Mesothelial cell of epicardium (in vitro differentiated cells): ENCODE results near the gene L1CAM. TPM values are rescaled to one million over a fixed set of nuclear protein-coding genes. Genes with fewer than 3 reads are reported as not detected.

Experiments used
- DNase-seq, 2 experiments: peaks; one replicate each; pipeline ENCODE4 v3.0.0; 2021; ENCODE audit warnings: low spot score in 2 of 2; ENCODE audit not compliant: unreplicated experiment in 2 of 2
- H3K27ac Mint-ChIP-seq: 2 replicates; pipeline ENCODE4 v1.8.0; 2021; ENCODE audit warnings: mixed read lengths
- H3K27me3 Mint-ChIP-seq: 2 replicates; pipeline ENCODE4 v1.8.0; 2021; ENCODE audit warnings: low read depth, mixed read lengths
- H3K36me3 Mint-ChIP-seq: 2 replicates; pipeline ENCODE4 v1.8.0; 2021; ENCODE audit warnings: mixed read lengths
- H3K4me1 Mint-ChIP-seq: 2 replicates; pipeline ENCODE4 v1.8.0; 2021; ENCODE audit warnings: mixed read lengths
- H3K4me3 Mint-ChIP-seq: 2 replicates; pipeline ENCODE4 v1.8.0; 2021; ENCODE audit warnings: mild to moderate bottlenecking, moderate library complexity, mixed read lengths
- H3K9me3 Mint-ChIP-seq: 2 replicates; pipeline ENCODE4 v1.8.0; 2021; ENCODE audit warnings: mixed read lengths
- total RNA-seq: library from RNA; stranded (reverse); gene quantifications from 3 replicates; pipeline ENCODE4 v1.2.1, GENCODE V29; 2021
- TF ChIP-seq, protein P1 (sequence below): fragments of 200-600 bp; sonication (generic); IDR thresholded peaks from one replicate; pipeline ENCODE4 v1.5.0; 2021; ENCODE audit warnings: antibody characterized with exemption; ENCODE audit not compliant: unreplicated experiment

Gene L1CAM
- total RNA-seq, 1 donor from 2014 or later: 2.1 TPM

DNA sequence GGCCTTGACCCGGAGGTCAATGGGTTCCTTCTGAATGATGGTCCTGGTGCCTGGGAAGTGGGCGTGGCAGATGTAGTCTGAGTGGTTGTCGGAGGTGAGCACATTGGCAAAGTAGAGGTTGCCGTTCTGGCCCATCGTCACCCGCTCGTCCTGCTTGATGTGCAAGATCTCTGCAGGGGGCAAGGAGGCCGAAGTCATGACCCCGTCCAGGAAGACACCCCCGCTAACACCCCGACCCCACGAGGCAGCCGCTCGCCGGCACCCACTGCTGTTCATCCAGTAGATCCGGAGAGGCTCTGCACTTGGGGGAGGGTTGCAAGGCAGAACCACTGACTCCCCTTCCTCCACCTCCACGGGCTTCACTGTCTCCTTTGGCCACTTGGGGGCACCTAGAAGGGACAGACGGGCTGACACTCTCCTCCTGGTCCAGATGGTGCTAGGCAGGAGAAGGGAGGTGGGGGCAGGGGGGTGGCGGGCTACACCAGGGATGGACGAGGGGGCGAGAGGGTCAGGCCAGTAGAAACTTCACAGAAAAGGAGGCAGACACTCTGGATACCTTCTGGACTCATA, 15.1 kb downstream of the L1CAM start:
- Mint-ChIP-seq H3K4me1 (no peaks in the 10 kb centered on the region), H3K4me3 (no peak overlapping the region)
- TF ChIP-seq, protein P1, sequence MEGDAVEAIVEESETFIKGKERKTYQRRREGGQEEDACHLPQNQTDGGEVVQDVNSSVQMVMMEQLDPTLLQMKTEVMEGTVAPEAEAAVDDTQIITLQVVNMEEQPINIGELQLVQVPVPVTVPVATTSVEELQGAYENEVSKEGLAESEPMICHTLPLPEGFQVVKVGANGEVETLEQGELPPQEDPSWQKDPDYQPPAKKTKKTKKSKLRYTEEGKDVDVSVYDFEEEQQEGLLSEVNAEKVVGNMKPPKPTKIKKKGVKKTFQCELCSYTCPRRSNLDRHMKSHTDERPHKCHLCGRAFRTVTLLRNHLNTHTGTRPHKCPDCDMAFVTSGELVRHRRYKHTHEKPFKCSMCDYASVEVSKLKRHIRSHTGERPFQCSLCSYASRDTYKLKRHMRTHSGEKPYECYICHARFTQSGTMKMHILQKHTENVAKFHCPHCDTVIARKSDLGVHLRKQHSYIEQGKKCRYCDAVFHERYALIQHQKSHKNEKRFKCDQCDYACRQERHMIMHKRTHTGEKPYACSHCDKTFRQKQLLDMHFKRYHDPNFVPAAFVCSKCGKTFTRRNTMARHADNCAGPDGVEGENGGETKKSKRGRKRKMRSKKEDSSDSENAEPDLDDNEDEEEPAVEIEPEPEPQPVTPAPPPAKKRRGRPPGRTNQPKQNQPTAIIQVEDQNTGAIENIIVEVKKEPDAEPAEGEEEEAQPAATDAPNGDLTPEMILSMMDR: no peak

DNA sequence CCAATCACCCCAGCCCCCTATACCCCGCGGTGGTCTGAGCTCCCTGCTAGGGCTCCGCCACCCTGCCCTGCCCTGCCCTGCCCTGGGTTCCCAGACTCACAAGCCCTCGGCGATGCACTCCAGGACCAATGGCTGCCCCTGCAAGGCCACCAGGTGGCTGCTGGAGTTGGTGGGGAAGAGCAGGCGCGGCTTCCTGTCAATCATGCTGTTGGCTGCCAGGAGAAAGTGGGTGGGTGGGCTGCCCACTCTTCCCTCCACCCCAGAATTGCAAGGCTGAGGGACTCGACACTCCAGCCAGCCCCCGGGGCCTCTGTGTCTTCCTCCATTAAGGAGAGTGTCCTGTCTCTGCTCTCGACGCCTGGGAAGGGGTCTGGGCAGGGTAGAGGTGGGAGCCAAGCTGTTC, 15.7 kb downstream of the L1CAM start:
- Mint-ChIP-seq H3K4me3 (no peak overlapping the region), H3K9me3 (peaks cover 10% of the 10 kb centered on the region), H3K27me3 (peaks cover 3% of the 10 kb centered on the region), H3K36me3 (peaks cover 2% of the 10 kb centered on the region), H3K4me1 (no peaks in the 10 kb centered on the region), H3K27ac (no peak overlapping the region)
- no peak for DNase-seq
- TF ChIP-seq, protein P1: no peak

More for the DNA sequence above, 15.1 kb downstream of the L1CAM start:
- H3K36me3 Mint-ChIP-seq: peaks cover 2% of the 10 kb centered on the region
- H3K27ac Mint-ChIP-seq: no peak overlapping the region
- no peak for DNase-seq
- H3K27me3 Mint-ChIP-seq: peaks cover 3% of the 10 kb centered on the region
- H3K9me3 Mint-ChIP-seq: peaks cover 6% of the 10 kb centered on the region

DNA sequence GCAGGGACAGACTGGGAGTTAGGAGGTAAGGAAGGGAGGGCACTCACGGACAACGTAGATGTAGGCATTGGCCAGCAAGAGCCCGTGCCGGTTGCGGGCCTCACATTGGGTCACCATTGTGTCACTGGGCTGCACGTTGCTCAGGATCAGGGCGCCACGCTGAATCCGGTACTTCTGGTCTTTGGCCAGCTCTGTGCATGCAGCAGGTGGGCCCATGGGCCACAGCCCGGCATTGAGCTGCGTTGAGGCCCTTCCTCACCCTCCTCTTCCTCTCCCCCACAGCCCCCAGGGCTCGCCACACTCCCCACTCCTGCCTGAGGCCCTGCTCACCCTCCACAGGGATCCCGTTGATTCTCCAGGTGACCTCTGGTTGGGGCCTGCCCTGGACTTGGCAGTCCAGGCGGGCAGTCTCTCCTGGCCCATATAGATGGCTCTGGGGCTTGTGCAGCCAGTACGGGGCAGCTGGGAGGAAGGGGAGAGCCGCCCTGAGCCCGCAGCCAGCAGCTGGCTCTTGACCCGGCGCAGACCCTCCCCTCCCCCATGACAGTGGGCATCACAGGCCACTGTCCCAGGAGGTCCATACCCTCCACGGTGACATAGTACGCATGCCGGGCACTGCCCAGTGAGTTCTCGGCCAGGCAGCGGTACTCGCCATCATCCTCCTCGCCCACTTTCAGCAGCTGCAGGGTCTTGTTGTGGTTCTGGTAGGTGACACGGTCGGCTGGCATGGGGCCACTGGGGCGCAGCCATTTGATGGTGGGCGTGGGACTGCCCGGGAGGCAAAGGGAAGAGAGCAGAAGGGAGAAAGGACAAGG, 16.3 kb downstream of the L1CAM start:
- H3K27ac Mint-ChIP-seq: no peak overlapping the region
- TF ChIP-seq, protein P1: no peak
- H3K9me3 Mint-ChIP-seq: peaks cover 7% of the 10 kb centered on the region
- no peaks in the 10 kb centered on the region for H3K4me1 Mint-ChIP-seq
- no peak overlapping the region for H3K4me3 Mint-ChIP-seq
- no peak for DNase-seq
- H3K27me3 Mint-ChIP-seq: peaks cover 3% of the 10 kb centered on the region
- H3K36me3 Mint-ChIP-seq: peaks cover under 1% of the 10 kb centered on the region

DNA sequence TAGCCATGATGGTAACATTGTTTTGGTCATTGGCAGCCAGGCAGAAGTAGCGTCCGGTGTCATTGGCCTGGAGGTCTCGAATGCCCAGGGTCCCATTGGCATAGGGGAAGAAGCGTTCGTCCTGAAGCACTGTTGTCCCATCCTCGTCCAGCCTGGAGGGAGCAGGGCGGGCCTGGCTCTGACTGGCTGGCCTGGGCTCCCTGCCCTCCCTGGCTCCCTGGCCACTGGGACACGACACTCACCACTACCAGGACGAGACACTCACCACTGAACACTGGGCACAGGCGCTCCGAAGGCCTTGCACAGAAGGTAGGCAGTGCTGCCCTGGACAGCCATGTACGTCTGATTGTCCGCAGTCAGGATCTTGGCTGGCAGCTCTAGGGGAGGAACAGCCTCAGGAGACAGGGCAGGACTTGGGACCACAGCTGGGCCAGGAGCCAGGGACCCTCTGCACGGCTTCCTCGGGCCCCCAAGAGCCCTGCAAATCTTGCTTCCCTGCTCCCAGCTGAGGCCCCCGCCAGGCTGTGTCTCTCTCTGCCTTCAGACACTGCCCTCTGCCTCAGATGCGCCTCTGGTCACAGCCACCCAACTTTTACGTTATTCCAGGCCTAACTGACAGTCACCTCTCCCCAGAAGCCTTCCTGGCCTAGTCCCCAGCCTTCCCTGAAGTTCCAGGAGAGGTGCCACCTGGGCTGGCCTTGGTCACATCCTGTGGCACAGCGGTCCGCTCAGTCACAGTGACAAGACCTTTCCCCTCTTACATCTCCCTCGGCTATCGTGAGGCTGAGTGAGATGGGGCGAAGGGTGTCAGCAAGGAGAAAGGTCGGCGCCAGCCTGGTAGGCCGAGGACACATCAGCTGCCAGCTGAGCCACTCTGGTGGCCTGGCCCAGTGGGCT, 17.1 kb downstream of the L1CAM start:
- Mint-ChIP-seq H3K4me3 (no peak overlapping the region), H3K9me3 (peaks cover 5% of the 10 kb centered on the region), H3K36me3 (no peaks in the 10 kb centered on the region), H3K4me1 (no peaks in the 10 kb centered on the region), H3K27me3 (peaks cover 2% of the 10 kb centered on the region), H3K27ac (no peak overlapping the region)
- DNase-seq: no peak
- TF ChIP-seq, protein P1: no peak

DNA sequence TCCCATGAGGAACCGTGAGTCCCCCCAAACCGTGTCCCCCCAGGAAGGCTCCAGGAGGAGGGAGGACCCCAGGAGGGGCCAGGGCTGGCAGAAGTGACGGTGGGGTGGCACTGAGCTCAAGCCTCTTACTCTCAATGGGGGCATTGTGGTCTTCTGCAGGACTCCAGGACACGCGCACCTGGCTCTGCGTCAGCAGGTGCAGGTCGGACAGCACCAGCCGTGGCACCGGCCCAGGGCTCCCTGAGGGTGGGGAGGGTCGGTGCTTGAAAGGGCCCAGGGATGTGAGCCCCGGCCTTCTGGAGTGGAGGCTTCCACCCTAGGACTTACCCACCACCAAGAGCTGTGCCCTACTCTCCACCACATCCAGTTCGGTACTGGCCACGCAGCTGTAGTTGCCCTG, 18.3 kb downstream of the L1CAM start:
- H3K36me3 Mint-ChIP-seq: no peaks in the 10 kb centered on the region
- no peak overlapping the region for H3K4me3 Mint-ChIP-seq
- peaks cover 5% of the 10 kb centered on the region for H3K9me3 Mint-ChIP-seq
- no peak overlapping the region for H3K27ac Mint-ChIP-seq
- no peak for DNase-seq
- TF ChIP-seq, protein P1: no peak
- no peaks in the 10 kb centered on the region for H3K27me3 Mint-ChIP-seq
- peaks cover 5% of the 10 kb centered on the region for H3K4me1 Mint-ChIP-seq
